ENCODE results near the gene CD48. TPM values are rescaled to one million over a fixed set of nuclear protein-coding genes. Genes with fewer than 3 reads are reported as not detected.

CD48 gene
- total RNA-seq, 1 donor from 2014 or later, result not detected

DNA sequence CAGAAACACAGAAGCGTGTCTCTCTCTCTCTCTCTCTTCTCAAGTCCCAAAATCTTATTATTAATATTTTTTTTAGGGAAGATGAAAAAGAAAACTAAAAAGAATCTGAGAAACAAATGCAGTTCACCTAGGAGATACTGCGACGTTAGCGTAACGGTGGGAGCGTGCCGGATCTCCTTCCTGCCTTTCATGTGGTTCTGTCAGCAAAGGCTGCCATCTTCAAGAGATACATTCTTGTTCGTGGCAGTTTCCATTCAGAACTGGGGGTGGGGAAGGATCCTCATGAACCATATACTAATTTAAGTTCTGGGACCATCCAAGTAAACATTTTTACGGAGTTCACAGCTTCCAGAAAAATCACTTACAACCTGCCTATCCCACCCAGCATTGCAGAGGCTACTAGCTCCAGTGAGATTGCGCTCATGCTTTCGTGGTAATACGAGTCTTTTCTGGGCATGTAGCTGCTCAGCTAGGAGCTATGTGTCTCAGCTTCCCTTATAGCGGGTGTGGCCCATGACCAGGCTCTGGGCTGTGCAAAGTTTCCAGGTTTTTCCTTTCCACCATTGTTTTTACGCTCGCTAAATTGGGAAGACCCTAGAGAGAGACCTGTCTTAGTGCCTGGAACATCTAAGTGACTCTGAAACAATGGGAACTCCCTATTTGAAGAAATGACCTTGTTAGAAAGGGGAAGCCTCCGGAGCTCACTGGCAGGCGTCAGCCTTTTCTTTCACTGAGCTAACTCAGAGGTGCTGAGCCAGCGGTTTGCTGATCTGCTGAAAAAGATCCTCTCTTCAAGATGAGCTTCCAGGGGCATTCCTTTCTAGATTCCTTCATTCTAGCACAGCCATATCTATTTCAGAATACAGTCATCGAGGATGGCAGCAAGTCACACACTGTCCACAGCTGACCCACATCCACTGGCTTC is 82.1 kb downstream of the CD48 start:
- Mint-ChIP-seq H3K36me3 (ENCODE audit: low read depth) (no peaks in the 10 kb centered on the region), H3K27ac (ENCODE audit: unreplicated experiment) (no peak overlapping the region), H3K4me1 (peaks cover 25% of the 10 kb centered on the region), H3K9me3 (no peaks in the 10 kb centered on the region), H3K27me3 (ENCODE audit: low read depth) (no peaks in the 10 kb centered on the region), H3K4me3 (no peak overlapping the region)
- DNase-seq (ENCODE audit: low read depth, low spot score), result no peak
- TF ChIP-seq, protein P1, sequence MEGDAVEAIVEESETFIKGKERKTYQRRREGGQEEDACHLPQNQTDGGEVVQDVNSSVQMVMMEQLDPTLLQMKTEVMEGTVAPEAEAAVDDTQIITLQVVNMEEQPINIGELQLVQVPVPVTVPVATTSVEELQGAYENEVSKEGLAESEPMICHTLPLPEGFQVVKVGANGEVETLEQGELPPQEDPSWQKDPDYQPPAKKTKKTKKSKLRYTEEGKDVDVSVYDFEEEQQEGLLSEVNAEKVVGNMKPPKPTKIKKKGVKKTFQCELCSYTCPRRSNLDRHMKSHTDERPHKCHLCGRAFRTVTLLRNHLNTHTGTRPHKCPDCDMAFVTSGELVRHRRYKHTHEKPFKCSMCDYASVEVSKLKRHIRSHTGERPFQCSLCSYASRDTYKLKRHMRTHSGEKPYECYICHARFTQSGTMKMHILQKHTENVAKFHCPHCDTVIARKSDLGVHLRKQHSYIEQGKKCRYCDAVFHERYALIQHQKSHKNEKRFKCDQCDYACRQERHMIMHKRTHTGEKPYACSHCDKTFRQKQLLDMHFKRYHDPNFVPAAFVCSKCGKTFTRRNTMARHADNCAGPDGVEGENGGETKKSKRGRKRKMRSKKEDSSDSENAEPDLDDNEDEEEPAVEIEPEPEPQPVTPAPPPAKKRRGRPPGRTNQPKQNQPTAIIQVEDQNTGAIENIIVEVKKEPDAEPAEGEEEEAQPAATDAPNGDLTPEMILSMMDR (conservative IDR thresholded peaks at IDR 0.05), result no peak

DNA sequence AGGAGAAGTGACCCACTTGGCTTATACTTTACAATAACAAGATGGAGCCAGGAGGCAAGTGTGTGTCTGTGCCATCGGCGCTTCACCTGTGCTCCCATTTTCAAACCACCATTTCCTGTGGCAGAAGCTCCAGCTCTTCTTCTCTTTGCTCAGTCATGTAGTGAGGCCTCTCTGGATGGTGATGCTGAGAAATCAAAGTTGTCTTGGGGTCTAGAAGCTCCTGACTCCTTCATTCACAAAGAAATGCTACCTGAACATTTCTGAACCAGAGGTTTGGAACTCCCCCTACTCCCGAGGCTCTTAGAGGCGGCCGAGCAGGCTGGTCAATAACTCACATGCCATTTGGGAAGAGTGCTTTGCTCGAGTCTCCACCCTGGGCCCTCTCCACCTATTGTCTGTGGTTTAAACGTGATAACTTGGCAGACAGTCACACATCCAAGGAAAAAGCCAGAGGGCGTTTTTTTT is 82.8 kb downstream of the CD48 start:
- Mint-ChIP-seq H3K27me3 (ENCODE audit: low read depth) (no peaks in the 10 kb centered on the region), H3K27ac (ENCODE audit: unreplicated experiment) (no peak overlapping the region), H3K4me3 (no peak overlapping the region), H3K9me3 (no peaks in the 10 kb centered on the region), H3K36me3 (ENCODE audit: low read depth) (no peaks in the 10 kb centered on the region), H3K4me1 (peaks cover 29% of the 10 kb centered on the region)
- no peak for DNase-seq (ENCODE audit: low read depth, low spot score)
- TF ChIP-seq, protein P1 (conservative IDR thresholded peaks at IDR 0.05), result no peak

Other genes with a start within 250 kb of the CD48 start
- gene SLAMF6, start 188.6 kb downstream of the CD48 start, total RNA-seq, result not detected in 2 replicates
- gene CD84, start 132.3 kb downstream of the CD48 start, total RNA-seq, result not detected in 2 replicates
- not detected in 2 replicates for gene SLAMF1, start 64.8 kb downstream of the CD48 start, total RNA-seq
- not detected in 2 replicates for gene SLAMF7, start 27.4 kb upstream of the CD48 start, total RNA-seq
- gene LY9, start 84.4 kb upstream of the CD48 start, total RNA-seq, result not detected in 2 replicates
- not detected in 2 replicates for gene CD244, start 151.1 kb upstream of the CD48 start, total RNA-seq
- not detected in 2 replicates for gene ITLN1, start 173.4 kb upstream of the CD48 start, total RNA-seq
- 0.35 TPM in 1 of 2 replicates, not detected in the other for gene ITLN2, start 243.0 kb upstream of the CD48 start, total RNA-seq